CD14-positive monocyte (primary cell): ENCODE data around the gene SLC4A3. TPM values are rescaled to one million over a fixed set of nuclear protein-coding genes. Genes with fewer than 3 reads are reported as not detected.
A peak's percentile ranks its signal among the peaks of the same experiment; 100 is the strongest.
"Not testable (repeated sequence)": the region's sequence is repeated elsewhere in the genome, so short reads cannot be mapped to it uniquely, and the experiment has no call there.

Source experiments
- DNase-seq, 3 donors: peaks; one replicate each; pipeline ENCODE4 v3.0.0-alpha.2; 2011 to 2022
- H2AFZ ChIP-seq: 2 replicates; pipeline ENCODE4 v1.6.0; 2012; ENCODE audit warnings: mild to moderate bottlenecking, low read depth, low read length, inconsistent platforms; ENCODE audit not compliant: insufficient read depth, poor library complexity, severe bottlenecking
- H3K27ac ChIP-seq, 2 donors: 1 replicate in 1 of 2; 2 replicates in 1 of 2; pipeline ENCODE4 v1.5.1; 2012 to 2013; ENCODE audit warnings: low read length in 2 of 2, control low read depth in 1 of 2, inconsistent platforms in 1 of 2, low read depth in 1 of 2, mild to moderate bottlenecking in 1 of 2
- H3K27me3 ChIP-seq, 2 donors: one replicate each; pipeline versions ENCODE4 v1.6.0 to v1.6.1; 2011 to 2013; ENCODE audit warnings: low read length in 2 of 2; ENCODE audit not compliant: control insufficient read depth in 2 of 2, insufficient read depth in 2 of 2
- H3K36me3 ChIP-seq, 2 donors: replicated peaks in 1 of 2; 1 replicate in 1 of 2; 2 replicates in 1 of 2; pipeline versions ENCODE4 v1.5.1 to v1.6.1; 2012 to 2013; ENCODE audit warnings: low read length in 2 of 2, control low read depth in 1 of 2, inconsistent platforms in 1 of 2, mild to moderate bottlenecking in 1 of 2; ENCODE audit not compliant: insufficient read depth in 2 of 2, control insufficient read depth in 1 of 2
- H3K4me1 ChIP-seq, 2 donors: 1 replicate in 1 of 2; 2 replicates in 1 of 2; pipeline versions ENCODE4 v1.5.1 to v1.6.1; 2012 to 2013; ENCODE audit warnings: low read length in 2 of 2, control low read depth in 1 of 2, inconsistent platforms in 1 of 2, mild to moderate bottlenecking in 1 of 2, moderate library complexity in 1 of 2; ENCODE audit not compliant: insufficient read depth in 2 of 2, control insufficient read depth in 1 of 2
- H3K4me2 ChIP-seq: replicated peaks from 2 replicates; pipeline ENCODE3; 2012; ENCODE audit warnings: low read length, moderate library complexity, mild to moderate bottlenecking; ENCODE audit not compliant: poor library complexity, severe bottlenecking; ENCODE audit errors: extremely low read depth
- H3K4me3 ChIP-seq, 3 experiments: fragments of 200-600 bp in 1 of 3; sonication (generic) in 1 of 3; replicated peaks in 1 of 3; 1 replicate in 2 of 3; 2 replicates in 1 of 3; pipeline ENCODE4 v1.5.1; 2011 to 2013; ENCODE audit warnings: low read length in 3 of 3, mild to moderate bottlenecking in 3 of 3, control low read depth in 2 of 3, low read depth in 2 of 3, inconsistent platforms in 1 of 3, moderate library complexity in 1 of 3
- H3K79me2 ChIP-seq: 2 replicates; pipeline ENCODE4 v1.6.0; 2012; ENCODE audit warnings: mild to moderate bottlenecking, control low read depth, inconsistent platforms, low read length, moderate library complexity; ENCODE audit not compliant: insufficient read depth
- H3K9ac ChIP-seq: 2 replicates; pipeline ENCODE4 v1.6.0; 2017; ENCODE audit warnings: low read length, mild to moderate bottlenecking; ENCODE audit not compliant: insufficient read depth, poor library complexity, severe bottlenecking
- H3K9me3 ChIP-seq, 2 donors: replicated peaks in 1 of 2; 1 replicate in 1 of 2; 2 replicates in 1 of 2; pipeline versions ENCODE4 v1.5.1 to v1.6.1; 2012 to 2013; ENCODE audit warnings: low read length in 2 of 2, control low read depth in 1 of 2; ENCODE audit not compliant: control insufficient read depth in 1 of 2, insufficient read depth in 1 of 2
- H4K20me1 ChIP-seq: 2 replicates; pipeline ENCODE4 v1.6.0; 2012; ENCODE audit warnings: mild to moderate bottlenecking, low read length, control low read depth, moderate library complexity; ENCODE audit not compliant: insufficient read depth
- H3K27ac Mint-ChIP-seq, 7 donors: one replicate each; pipeline ENCODE4 v1.8.0; 2020; ENCODE audit warnings: mild to moderate bottlenecking in 7 of 7, mixed read lengths in 7 of 7, moderate library complexity in 6 of 7, inconsistent platforms in 2 of 7
- H3K27me3 Mint-ChIP-seq, 3 donors: one replicate each; pipeline ENCODE4 v1.8.0; 2021 to 2022; ENCODE audit warnings: low read depth in 3 of 3, mild to moderate bottlenecking in 3 of 3, mixed read lengths in 3 of 3, moderate library complexity in 3 of 3, inconsistent platforms in 1 of 3
- H3K36me3 Mint-ChIP-seq, 2 donors: one replicate each; pipeline ENCODE4 v1.8.0; 2020; ENCODE audit warnings: mixed read lengths in 2 of 2, inconsistent platforms in 1 of 2, mild to moderate bottlenecking in 1 of 2
- H3K4me1 Mint-ChIP-seq: one replicate; pipeline ENCODE4 v1.8.0; 2020; ENCODE audit warnings: mild to moderate bottlenecking, mixed read lengths
- H3K4me3 Mint-ChIP-seq, 2 donors: one replicate each; pipeline ENCODE4 v1.8.0; 2020; ENCODE audit warnings: mild to moderate bottlenecking in 2 of 2, mixed read lengths in 2 of 2, moderate library complexity in 1 of 2
- H3K9me3 Mint-ChIP-seq, 7 donors: one replicate each; pipeline ENCODE4 v1.8.0; 2020 to 2022; ENCODE audit warnings: mixed read lengths in 7 of 7, mild to moderate bottlenecking in 6 of 7, moderate library complexity in 6 of 7, inconsistent platforms in 2 of 7
- CTCF ChIP-seq: fragments of 200-600 bp; IDR thresholded peaks from one replicate; pipeline ENCODE4 v1.8.0; 2022; ENCODE audit warnings: antibody characterized with exemption, mild to moderate bottlenecking
- WGBS: methylation state at CpG from one replicate; pipeline ENCODE4 v1.1.5; 2013; ENCODE audit warnings: missing lambda C conversion rate; ENCODE audit not compliant: insufficient coverage; 5-methylcytosine and 5-hydroxymethylcytosine counted together
- intact Hi-C, 2 donors: fragments of 100-400 bp; cut with micrococcal nuclease; formaldehyde crosslinking; loops; one replicate each; pipeline versions ENCODE4 v1.15.0 to v1.15.1; 2023
- polyA plus RNA-seq, 3 donors: library from polyadenylated mRNA; depleted of rRNA in 1 of 3; unstranded in 2 of 3; stranded (reverse) in 1 of 3; fragments of 300-500 nt in 2 of 3; fragments of >200 nt in 1 of 3; fragmentation: Illumina TruSeq in 2 of 3; gene quantifications; 1 replicate in 2 of 3; 2 replicates in 1 of 3; pipeline ENCODE4 v1.2.3, GENCODE V29; 2012 to 2021

The SLC4A3 gene
- polyA plus RNA-seq, 3 donors, result 0.31 TPM; not detected in 2

DNA sequence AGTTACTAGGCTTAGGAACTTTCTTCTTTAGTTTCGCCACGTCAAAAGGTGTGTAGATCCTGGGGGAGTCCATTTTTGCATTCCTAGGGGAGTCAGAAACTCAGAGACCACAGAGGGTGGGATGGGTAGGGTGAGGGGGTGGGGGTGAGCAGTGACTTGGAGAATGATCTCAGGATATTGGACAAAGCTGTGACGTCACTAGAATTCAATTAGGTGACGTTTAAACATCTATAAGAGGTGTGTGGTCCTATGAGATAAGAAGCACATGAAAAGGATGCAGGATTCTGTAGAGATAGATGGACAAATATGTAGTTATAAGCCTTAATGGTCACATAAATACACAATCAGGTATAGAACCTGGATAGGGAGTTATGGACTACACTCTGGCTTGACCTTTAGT is 21.5 kb downstream of the SLC4A3 start:
- Mint-ChIP-seq H3K36me3 (no peaks in the 10 kb centered on the region), H3K9me3 (peaks cover 0 to 6% (median 2%) of the 10 kb centered on the region in 7 donors), H3K27ac (no peak overlapping the region), H3K4me1 (no peaks in the 10 kb centered on the region), H3K4me3 (no peak overlapping the region), H3K27me3 (peaks cover 18 to 34% (median 19%) of the 10 kb centered on the region in 3 donors)
- TF ChIP-seq CTCF, result no peak
- H3K4me2 ChIP-seq, result no peak overlapping the region
- no peaks in the 10 kb centered on the region for H3K36me3 ChIP-seq
- H3K79me2 ChIP-seq, result no peaks in the 10 kb centered on the region
- no peak for DNase-seq
- no peak overlapping the region for H2AFZ ChIP-seq
- H3K9ac ChIP-seq, result no peak overlapping the region
- H3K4me1 ChIP-seq, result no peaks in the 10 kb centered on the region
- 89% methylated on average over 4 of the region's 4 CpGs for WGBS
- intact Hi-C loops, result no loop called here
- H4K20me1 ChIP-seq, result no peaks in the 10 kb centered on the region
- H3K27me3 ChIP-seq, result peaks cover 7 to 16% of the 10 kb centered on the region in 2 donors
- no peak overlapping the region for H3K4me3 ChIP-seq
- H3K27ac ChIP-seq, result no peak overlapping the region
- H3K9me3 ChIP-seq, result no peaks in the 10 kb centered on the region

DNA sequence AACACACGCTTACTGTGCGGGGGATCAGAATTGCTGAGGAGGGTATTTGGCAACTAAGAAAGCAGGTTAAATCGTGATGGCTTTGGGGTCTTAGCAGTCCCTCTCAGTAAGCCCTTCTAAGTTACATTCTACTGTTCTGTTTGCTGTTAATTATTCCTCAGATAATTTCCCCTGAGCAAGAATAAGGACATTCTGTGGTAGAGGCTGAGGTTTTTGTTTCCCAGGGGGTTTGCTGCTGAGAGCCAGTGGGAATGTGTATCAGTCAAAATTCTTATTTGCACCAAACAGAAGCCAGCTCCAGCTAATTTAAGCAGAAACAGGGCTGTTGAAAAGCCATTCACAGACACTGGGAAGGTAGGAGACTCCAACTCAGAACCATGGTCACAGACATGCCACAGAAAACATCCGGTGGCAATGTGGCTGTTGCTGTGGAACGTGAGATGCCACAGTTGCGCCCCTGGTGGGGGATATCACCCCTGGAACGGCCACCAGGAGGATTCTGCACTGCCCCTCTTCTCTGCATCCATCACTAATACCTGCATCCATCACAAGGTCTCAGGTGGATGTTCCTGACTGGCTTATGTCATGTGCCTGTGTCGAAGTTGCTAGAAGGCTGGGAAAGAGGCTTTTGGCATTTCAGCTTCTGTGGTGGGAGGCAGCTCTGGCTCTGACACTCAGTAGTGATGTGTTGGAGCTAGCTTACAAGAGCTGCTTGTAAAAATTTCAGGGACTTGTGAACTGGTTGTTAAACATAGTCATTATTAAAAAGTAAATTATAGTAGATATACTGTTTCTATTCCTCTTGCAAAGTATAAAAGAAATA is 23.2 kb downstream of the SLC4A3 start:
- Histone ChIP-seq H3K4me1 (no peaks in the 10 kb centered on the region), H3K4me2 (no peak overlapping the region), H2AFZ (no peak overlapping the region), H4K20me1 (no peaks in the 10 kb centered on the region), H3K27me3 (peaks cover 15 to 20% of the 10 kb centered on the region in 2 donors), H3K4me3 (no peak overlapping the region), H3K36me3 (no peaks in the 10 kb centered on the region), H3K27ac (no peak overlapping the region), H3K9ac (no peak overlapping the region), H3K79me2 (no peaks in the 10 kb centered on the region), H3K9me3 (no peaks in the 10 kb centered on the region)
- intact Hi-C loops, result no loop called here
- H3K36me3 Mint-ChIP-seq, result no peaks in the 10 kb centered on the region
- H3K9me3 Mint-ChIP-seq, result peaks cover 1 to 6% (median 2%) of the 10 kb centered on the region in 7 donors
- no peaks in the 10 kb centered on the region for H3K4me1 Mint-ChIP-seq
- H3K27ac Mint-ChIP-seq, result no peak overlapping the region
- TF ChIP-seq CTCF, result no peak
- peaks cover 18 to 41% (median 20%) of the 10 kb centered on the region in 3 donors for H3K27me3 Mint-ChIP-seq
- DNase-seq, result no peak
- no peak overlapping the region for H3K4me3 Mint-ChIP-seq
- 100% methylated on average over 1 of the region's 8 CpGs for WGBS

DNA sequence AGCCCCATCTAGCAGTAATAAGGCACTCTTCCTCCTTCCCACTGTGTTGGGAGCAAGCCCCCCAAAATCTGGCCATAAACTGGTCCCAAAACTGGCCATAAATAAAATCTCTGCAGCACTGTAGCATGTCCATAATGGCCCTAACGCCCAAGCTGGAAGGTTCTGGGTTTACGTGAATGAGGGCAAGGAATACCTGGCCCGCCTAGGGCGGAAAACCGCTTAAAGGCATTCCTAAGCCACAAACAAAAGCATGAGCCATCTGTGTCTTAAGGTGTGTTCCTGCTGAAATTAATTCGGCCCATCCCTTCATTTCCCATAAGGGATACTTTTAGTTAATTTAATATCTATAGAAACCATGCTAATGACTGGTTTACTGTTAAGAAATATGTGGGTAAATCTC is 24.2 kb downstream of the SLC4A3 start:
- H3K36me3 ChIP-seq, H3K36me3 Mint-ChIP-seq, H2AFZ ChIP-seq, intact Hi-C loops, H3K9me3 ChIP-seq, H3K9ac ChIP-seq, H3K9me3 Mint-ChIP-seq, H4K20me1 ChIP-seq, DNase-seq, H3K4me1 Mint-ChIP-seq, H3K4me1 ChIP-seq, H3K27ac Mint-ChIP-seq, H3K4me2 ChIP-seq, H3K27ac ChIP-seq, H3K79me2 ChIP-seq, H3K4me3 ChIP-seq: not testable (repeated sequence)
- WGBS, result 43% methylated on average over 1 of the region's 6 CpGs
- peak overlapping the region in 1 of 2 donors; percentile 26 for H3K4me3 Mint-ChIP-seq
- peaks cover 18 to 24% of the 10 kb centered on the region in 2 donors for H3K27me3 ChIP-seq
- H3K27me3 Mint-ChIP-seq, result peaks cover 15 to 39% (median 22%) of the 10 kb centered on the region in 3 donors
